Naive thymus-derived CD4-positive, alpha-beta T cell (primary cell): ENCODE measurements around the gene OR1N2. TPM values are rescaled to one million over a fixed set of nuclear protein-coding genes. Genes with fewer than 3 reads are reported as not detected.
"Not testable (repeated sequence)": the region's sequence is repeated elsewhere in the genome, so short reads cannot be mapped to it uniquely, and the experiment has no call there.

Experiments used
- ATAC-seq: fragments of 150-1000 bp; cut with Tn5 transposase; 2 replicates; pipeline ENCODE4 v1.10.0; 2021; ENCODE audit warnings: mild to moderate bottlenecking, moderate library complexity
- CTCF ChIA-PET: fragments of 350-600 bp; sonication (Branson Sonifier 250); formaldehyde crosslinking; loops from one replicate; lab custom pipeline; 2021; ENCODE audit warnings: antibody characterized with exemption; lab: Charles Lee
- POLR2A ChIA-PET: fragments of 350-600 bp; sonication (Branson Sonifier 250); formaldehyde crosslinking; loops from one replicate; lab custom pipeline; 2021; ENCODE audit warnings: antibody characterized with exemption, inconsistent platforms; lab: Charles Lee
- DNase-seq, 9 donors: peaks; one replicate each; pipeline versions ENCODE4 v3.0.0 to v3.0.0-alpha.2; 2020 to 2022; ENCODE audit warnings: mixed read lengths in 1 of 9
- H3K27ac ChIP-seq: one replicate; pipeline ENCODE4 v1.7.0; 2013; ENCODE audit warnings: mild to moderate bottlenecking, low read depth, low read length, moderate library complexity
- H3K27me3 ChIP-seq, 2 donors: one replicate each; pipeline ENCODE4 v1.7.0; 2013; ENCODE audit warnings: low read length in 2 of 2, mild to moderate bottlenecking in 2 of 2, moderate library complexity in 2 of 2; ENCODE audit not compliant: control insufficient read depth in 2 of 2, insufficient read depth in 2 of 2
- H3K36me3 ChIP-seq, 3 experiments: 1 replicate in 2 of 3; 2 replicates in 1 of 3; pipeline ENCODE4 v1.7.0; 2013; ENCODE audit warnings: low read length in 3 of 3, mild to moderate bottlenecking in 3 of 3, moderate library complexity in 1 of 3; ENCODE audit not compliant: insufficient read depth in 3 of 3, control insufficient read depth in 2 of 3
- H3K4me1 ChIP-seq, 2 donors: one replicate each; pipeline ENCODE4 v1.7.0; 2013; ENCODE audit warnings: low read length in 2 of 2, mild to moderate bottlenecking in 2 of 2, moderate library complexity in 1 of 2; ENCODE audit not compliant: control insufficient read depth in 2 of 2, insufficient read depth in 2 of 2
- H3K4me3 ChIP-seq: 2 replicates; pipeline ENCODE4 v1.7.0; 2013; ENCODE audit warnings: mild to moderate bottlenecking, low read length
- H3K9me3 ChIP-seq, 3 experiments: 1 replicate in 2 of 3; 2 replicates in 1 of 3; pipeline ENCODE4 v1.7.0; 2013; ENCODE audit warnings: low read length in 3 of 3; ENCODE audit not compliant: control insufficient read depth in 2 of 3
- H3K27ac Mint-ChIP-seq, 9 donors: one replicate each; pipeline ENCODE4 v1.8.0; 2020 to 2022; ENCODE audit warnings: mixed read lengths in 9 of 9, mild to moderate bottlenecking in 8 of 9, moderate library complexity in 5 of 9, inconsistent platforms in 2 of 9
- H3K27me3 Mint-ChIP-seq, 5 donors: one replicate each; pipeline ENCODE4 v1.8.0; 2021 to 2022; ENCODE audit warnings: mixed read lengths in 5 of 5, mild to moderate bottlenecking in 1 of 5
- H3K36me3 Mint-ChIP-seq, 5 donors: one replicate each; pipeline ENCODE4 v1.8.0; 2020 to 2022; ENCODE audit warnings: mixed read lengths in 5 of 5, mild to moderate bottlenecking in 3 of 5, inconsistent platforms in 1 of 5
- H3K4me1 Mint-ChIP-seq, 7 donors: one replicate each; pipeline ENCODE4 v1.8.0; 2020 to 2022; ENCODE audit warnings: mixed read lengths in 7 of 7, mild to moderate bottlenecking in 3 of 7, inconsistent platforms in 1 of 7
- H3K4me3 Mint-ChIP-seq, 10 donors: one replicate each; pipeline ENCODE4 v1.8.0; 2020 to 2022; ENCODE audit warnings: mild to moderate bottlenecking in 10 of 10, mixed read lengths in 10 of 10, moderate library complexity in 6 of 10, inconsistent platforms in 2 of 10
- H3K9me3 Mint-ChIP-seq, 11 donors: one replicate each; pipeline ENCODE4 v1.8.0; 2020 to 2022; ENCODE audit warnings: mixed read lengths in 11 of 11, mild to moderate bottlenecking in 4 of 11, inconsistent platforms in 1 of 11, moderate library complexity in 1 of 11
- intact Hi-C, 2 donors: fragments of 100-400 bp; cut with micrococcal nuclease; formaldehyde crosslinking; loops; one replicate each; pipeline ENCODE4 v1.15.1; 2023
- polyA plus RNA-seq, 2 donors: library from polyadenylated mRNA; unstranded; fragments of 300-500 nt; fragmentation: Illumina TruSeq; gene quantifications; one replicate each; pipeline ENCODE4 v1.2.3, GENCODE V29; 2021
- total RNA-seq, 6 experiments: library from RNA in 5 of 6; stranded (reverse) in 5 of 6; gene quantifications; 1 replicate in 5 of 6; 2 replicates in 1 of 6; pipeline ENCODE4 v1.2.3 and lab custom pipeline; 2021 to 2026

OR1N2 gene
- total and polyA plus RNA-seq, 7 experiments from 2014 or later, result 0.85 TPM; not detected in 6

DNA sequence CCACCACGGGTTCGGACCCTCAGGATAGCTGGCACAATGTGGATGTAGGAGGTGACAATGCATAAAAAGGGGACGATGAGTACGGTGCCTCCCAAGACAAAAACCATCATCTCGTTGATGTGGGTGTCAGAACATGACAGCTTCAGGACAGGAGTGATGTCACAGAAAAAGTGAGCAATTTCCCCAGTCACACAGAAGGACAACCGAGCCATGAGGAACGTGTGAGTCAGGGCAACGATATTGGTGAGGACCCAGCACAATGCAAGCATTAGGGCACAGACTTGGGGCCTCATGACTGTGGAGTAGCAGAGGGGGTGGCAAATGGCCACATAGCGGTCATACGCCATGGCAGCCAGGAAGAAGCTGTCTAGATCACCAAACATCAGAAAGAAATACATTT, 26.3 kb upstream of the OR1N2 start:
- H3K36me3 Mint-ChIP-seq, result no peaks in the 10 kb centered on the region
- POLR2A ChIA-PET, result no interaction called here
- no peaks in the 10 kb centered on the region for H3K36me3 ChIP-seq
- H3K4me3 Mint-ChIP-seq, result no peak overlapping the region
- no peak overlapping the region for H3K4me3 ChIP-seq
- DNase-seq (no peak), ATAC-seq (no peak)
- H3K27ac ChIP-seq, result no peak overlapping the region
- H3K9me3 Mint-ChIP-seq, result peaks cover 0 to 3% (median 0%) of the 10 kb centered on the region in 11 donors
- CTCF ChIA-PET, result no interaction called here
- intact Hi-C loops, result no loop called here
- H3K27ac Mint-ChIP-seq, result no peak overlapping the region
- no peaks in the 10 kb centered on the region for H3K4me1 Mint-ChIP-seq
- no peaks in the 10 kb centered on the region for H3K4me1 ChIP-seq
- H3K27me3 ChIP-seq, result no peaks in the 10 kb centered on the region
- no peaks in the 10 kb centered on the region for H3K9me3 ChIP-seq
- H3K27me3 Mint-ChIP-seq, result peaks cover 0 to 33% (median 20%) of the 10 kb centered on the region in 5 donors

DNA sequence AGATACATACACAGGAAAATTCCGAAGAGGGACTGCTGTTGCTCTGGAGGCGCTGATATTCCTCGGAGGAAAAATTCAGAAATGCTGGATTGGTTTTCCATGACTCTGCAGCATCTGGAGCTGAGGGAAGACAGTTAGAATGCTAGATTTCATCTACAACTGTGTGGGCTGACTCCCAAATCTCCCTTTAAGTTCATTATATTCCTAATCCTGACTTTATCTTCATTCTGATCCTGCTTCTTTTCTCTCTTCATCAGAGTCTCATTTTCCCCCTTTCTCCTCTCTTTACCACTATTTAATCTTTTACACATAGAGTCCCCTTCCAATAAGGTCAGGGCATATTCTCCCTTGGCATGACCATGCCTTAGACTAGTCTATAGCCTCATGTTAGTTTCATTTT, 25.7 kb upstream of the OR1N2 start, which contains the start of gene OR1N1:
Gene OR1N1, minus strand, starts transcription at position 101 of the 400 bp plus-strand sequence. Its CDS starts 0 bp downstream, at position 101.
- no peak within 1 kb of the TSS for H3K27ac ChIP-seq
- H3K27me3 ChIP-seq, result no peaks in the 10 kb centered on the region
- no peaks in the 10 kb centered on the region for H3K4me1 ChIP-seq
- intact Hi-C loops, result no loop called here
- H3K4me3 ChIP-seq, result no peak within 1 kb of the TSS
- CTCF ChIA-PET, result no interaction called here
- Mint-ChIP-seq H3K4me3 (no peak within 1 kb of the TSS), H3K9me3 (peaks cover 0 to 3% (median 0%) of the 10 kb centered on the region in 11 donors), H3K27ac (no peak within 1 kb of the TSS), H3K36me3 (no peaks in the 10 kb centered on the region), H3K27me3 (peaks cover 0 to 33% (median 20%) of the 10 kb centered on the region in 5 donors), H3K4me1 (no peaks in the 10 kb centered on the region)
- no peaks in the 10 kb centered on the region for H3K36me3 ChIP-seq
- no peak for DNase-seq
- H3K9me3 ChIP-seq, result no peaks in the 10 kb centered on the region
- POLR2A ChIA-PET, result no interaction called here
- no peak for ATAC-seq

- H3K4me3 ChIP-seq, H3K9me3 Mint-ChIP-seq, H3K27ac ChIP-seq, H3K27me3 Mint-ChIP-seq, intact Hi-C loops, H3K4me1 Mint-ChIP-seq, CTCF ChIA-PET, POLR2A ChIA-PET, H3K27me3 ChIP-seq, H3K36me3 ChIP-seq, H3K9me3 ChIP-seq, H3K36me3 Mint-ChIP-seq, DNase-seq, ATAC-seq, H3K4me1 ChIP-seq, H3K4me3 Mint-ChIP-seq, H3K27ac Mint-ChIP-seq: not testable (repeated sequence)
Measured at GRCh38 chr9:122531157-122531556, 21.8 kb upstream of the OR1N2 start.

DNA sequence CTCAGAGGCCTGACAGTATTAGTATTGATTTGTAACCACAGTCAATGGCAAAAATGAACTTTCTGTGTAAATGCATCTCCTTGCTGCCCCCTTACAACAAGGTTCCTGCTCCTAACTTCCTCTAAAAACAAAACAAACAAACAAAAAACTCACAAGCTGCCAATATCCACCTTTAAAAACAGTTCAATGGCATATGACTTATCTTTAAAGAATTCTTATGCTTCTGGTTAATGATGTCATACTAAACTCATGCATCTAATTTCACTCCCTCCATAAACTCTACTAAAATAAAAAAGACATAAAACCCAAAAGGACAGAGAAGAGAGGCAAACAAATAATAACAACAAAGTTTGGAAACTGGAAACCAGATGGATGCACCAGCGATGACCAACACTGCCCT, 16.8 kb upstream of the OR1N2 start:
- Histone ChIP-seq H3K27ac (no peak overlapping the region), H3K4me1 (no peaks in the 10 kb centered on the region), H3K36me3 (no peaks in the 10 kb centered on the region), H3K27me3 (no peaks in the 10 kb centered on the region), H3K9me3 (no peaks in the 10 kb centered on the region), H3K4me3 (no peak overlapping the region)
- ChIA-PET CTCF (no interaction called here), POLR2A (no interaction called here)
- H3K27ac Mint-ChIP-seq, result no peak overlapping the region
- ATAC-seq, result no peak
- DNase-seq, result no peak
- H3K36me3 Mint-ChIP-seq, result peaks cover 0 to 4% (median 0%) of the 10 kb centered on the region in 5 donors
- no peaks in the 10 kb centered on the region for H3K4me1 Mint-ChIP-seq
- H3K9me3 Mint-ChIP-seq, result peaks cover 0 to 8% (median 3%) of the 10 kb centered on the region in 11 donors
- H3K4me3 Mint-ChIP-seq, result no peak overlapping the region
- intact Hi-C loops, result no loop called here
- H3K27me3 Mint-ChIP-seq, result no peaks in the 10 kb centered on the region

GRCh38 chr9:122537066-122537465, 15.8 kb upstream of the OR1N2 start:
- H3K4me3 Mint-ChIP-seq, CTCF ChIA-PET, intact Hi-C loops: not testable (repeated sequence)

GRCh38 chr9:122538757-122539156, 14.2 kb upstream of the OR1N2 start:
- H3K27me3 Mint-ChIP-seq, result peaks cover 0 to 6% (median 0%) of the 10 kb centered on the region in 5 donors
- CTCF ChIA-PET, result no interaction called here
- peaks cover 0 to 8% (median 3%) of the 10 kb centered on the region in 11 donors for H3K9me3 Mint-ChIP-seq
- Histone ChIP-seq H3K4me3 (no peak overlapping the region), H3K27ac (no peak overlapping the region), H3K27me3 (no peaks in the 10 kb centered on the region), H3K9me3 (no peaks in the 10 kb centered on the region), H3K36me3 (no peaks in the 10 kb centered on the region), H3K4me1 (no peaks in the 10 kb centered on the region)
- H3K27ac Mint-ChIP-seq, result no peak overlapping the region
- H3K4me1 Mint-ChIP-seq, result no peaks in the 10 kb centered on the region
- POLR2A ChIA-PET, result no interaction called here
- DNase-seq (no peak), ATAC-seq (no peak)
- peaks cover 0 to 4% (median 0%) of the 10 kb centered on the region in 5 donors for H3K36me3 Mint-ChIP-seq
- intact Hi-C loops, result no loop called here
- no peak overlapping the region for H3K4me3 Mint-ChIP-seq

More at GRCh38 chr9:122537066-122537465, 15.8 kb upstream of the OR1N2 start:
- ATAC-seq, H3K4me1 Mint-ChIP-seq, H3K27ac ChIP-seq, DNase-seq, POLR2A ChIA-PET, H3K9me3 ChIP-seq, H3K36me3 ChIP-seq, H3K4me1 ChIP-seq, H3K9me3 Mint-ChIP-seq, H3K4me3 ChIP-seq, H3K27me3 ChIP-seq, H3K27me3 Mint-ChIP-seq, H3K27ac Mint-ChIP-seq, H3K36me3 Mint-ChIP-seq: not testable (repeated sequence)

DNA sequence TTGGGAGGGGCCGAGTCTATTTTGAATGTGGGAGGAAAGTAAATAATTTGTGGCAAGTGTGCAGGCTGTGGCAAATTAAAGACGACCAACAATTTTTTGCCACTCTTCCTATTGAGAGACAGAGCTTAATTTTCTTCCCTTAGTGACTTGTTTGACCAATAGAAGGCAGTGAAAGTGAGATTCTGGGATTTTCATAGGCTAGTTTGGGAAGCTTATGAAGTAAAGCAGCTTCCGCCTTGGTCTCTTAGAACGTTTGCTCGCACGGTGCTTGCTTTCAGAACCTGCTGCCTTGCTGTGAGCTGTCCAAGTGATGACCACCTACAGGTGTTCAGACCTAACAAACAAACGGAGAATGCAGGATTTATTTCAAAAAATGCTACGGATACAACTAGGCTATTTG, 6.7 kb upstream of the OR1N2 start:
- H3K36me3 Mint-ChIP-seq, result peaks cover 0 to 10% (median 0%) of the 10 kb centered on the region in 5 donors
- intact Hi-C loops, result no loop called here
- no peaks in the 10 kb centered on the region for H3K4me1 ChIP-seq
- no peaks in the 10 kb centered on the region for H3K36me3 ChIP-seq
- H3K27ac ChIP-seq, result no peak overlapping the region
- no peak overlapping the region for H3K4me3 ChIP-seq
- ChIA-PET CTCF (no interaction called here), POLR2A (no interaction called here)
- H3K27ac Mint-ChIP-seq, result no peak overlapping the region
- ATAC-seq, result no peak
- no peaks in the 10 kb centered on the region for H3K27me3 ChIP-seq
- H3K4me3 Mint-ChIP-seq, result no peak overlapping the region
- peaks cover 0 to 33% (median 6%) of the 10 kb centered on the region in 5 donors for H3K27me3 Mint-ChIP-seq
- H3K9me3 ChIP-seq, result no peaks in the 10 kb centered on the region
- no peak for DNase-seq
- no peaks in the 10 kb centered on the region for H3K4me1 Mint-ChIP-seq
- peaks cover 0 to 6% (median 0%) of the 10 kb centered on the region in 11 donors for H3K9me3 Mint-ChIP-seq
